ENCODE results near the gene AGBL4. TPM values are rescaled to one million over a fixed set of nuclear protein-coding genes. Genes with fewer than 3 reads are reported as not detected.

Gene AGBL4
- polyA plus RNA-seq, 1 donor (not counting 4 experiments of a cell fraction or from before 2014, with no cell fraction given): not detected

DNA sequence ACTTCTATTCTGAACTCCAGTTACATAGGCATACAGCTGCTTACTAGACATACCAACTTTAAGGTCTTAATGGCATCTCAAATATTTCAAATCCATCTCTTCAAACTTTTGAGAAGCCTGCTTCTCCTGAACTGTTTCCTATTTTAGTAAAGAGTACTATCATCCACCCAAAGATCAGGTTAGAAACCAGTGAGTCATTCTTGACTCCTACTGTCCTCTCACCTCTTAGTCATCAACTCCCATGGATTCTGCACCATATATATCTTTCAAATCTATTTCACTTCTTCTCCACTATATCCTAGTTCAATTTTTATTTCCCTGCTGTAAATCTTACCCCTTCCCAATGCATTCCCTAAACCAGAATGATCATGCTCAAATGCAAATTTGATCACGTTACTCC, 1228.9 kb downstream of the AGBL4 start:
- dilution Hi-C loops (cut with MboI; ENCODE audit: extremely low pct_ligation_motif_present, low sequenced_read_pairs): no loop called here

DNA sequence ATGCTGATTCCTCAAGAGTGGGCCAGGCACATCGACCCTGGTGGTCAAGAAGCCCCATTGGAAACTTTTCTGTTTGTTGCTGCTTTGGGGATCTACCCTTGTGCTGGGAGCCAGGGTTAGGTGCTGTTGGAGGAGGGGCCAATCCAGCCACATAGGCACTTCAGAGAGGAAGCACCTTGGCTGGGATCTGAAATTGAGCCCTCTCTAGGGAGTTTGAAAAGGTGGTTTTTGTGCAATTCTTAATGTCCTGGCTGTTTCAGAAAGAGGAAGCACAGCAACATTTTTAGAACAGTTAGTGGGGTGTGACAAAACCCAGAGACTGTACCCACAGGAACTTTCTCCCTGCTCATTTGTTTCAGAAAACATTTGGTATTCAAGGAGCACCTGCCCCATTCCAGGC, 1229.9 kb downstream of the AGBL4 start:
- no peak overlapping the region for H3K4me2 ChIP-seq (ENCODE audit: control insufficient read depth, extremely low read depth, insufficient read depth, low read depth, low read length)
- no peaks in the 10 kb centered on the region for H4K20me1 ChIP-seq (ENCODE audit: control insufficient read depth, extremely low read depth, insufficient read depth, low read length)
- H3K4me1 ChIP-seq (ENCODE audit: control insufficient read depth, extremely low read depth, insufficient read depth, low read length): peaks cover 2% of the 10 kb centered on the region
- no peaks in the 10 kb centered on the region for H3K36me3 ChIP-seq (ENCODE audit: control insufficient read depth in 2 of 2, extremely low read depth in 1 of 2, insufficient read depth in 2 of 2, low read length in 2 of 2)
- H3K9ac ChIP-seq (ENCODE audit: control insufficient read depth, extremely low read depth, insufficient read depth, low read length): no peak overlapping the region
- no peaks in the 10 kb centered on the region for H3K9me3 ChIP-seq (ENCODE audit: control insufficient read depth, low read depth, low read length)
- H3K27ac ChIP-seq (ENCODE audit: control insufficient read depth, insufficient read depth, low read length): no peak overlapping the region
- no peaks in the 10 kb centered on the region for H3K79me2 ChIP-seq (ENCODE audit: control insufficient read depth, insufficient read depth, low read length)
- FAIRE-seq (no peak), DNase-seq (ENCODE audit: low read depth, low spot score) (no peak)
- no peaks in the 10 kb centered on the region for H3K27me3 ChIP-seq (ENCODE audit: control insufficient read depth, extremely low read depth, insufficient read depth, low read length)
- dilution Hi-C loops (cut with MboI; ENCODE audit: extremely low pct_ligation_motif_present, low sequenced_read_pairs): no loop called here
- no peak overlapping the region for H3K4me3 ChIP-seq (ENCODE audit: control insufficient read depth in 2 of 3, extremely low read depth in 1 of 3, insufficient read depth in 2 of 3, low read depth in 1 of 3, low read length in 3 of 3)
- no peak overlapping the region for H2AFZ ChIP-seq (ENCODE audit: control insufficient read depth, low read length)
- no peaks in the 10 kb centered on the region for H3K9me1 ChIP-seq (ENCODE audit: control insufficient read depth, extremely low read depth, insufficient read depth, low read length)
- TF ChIP-seq, protein P1, sequence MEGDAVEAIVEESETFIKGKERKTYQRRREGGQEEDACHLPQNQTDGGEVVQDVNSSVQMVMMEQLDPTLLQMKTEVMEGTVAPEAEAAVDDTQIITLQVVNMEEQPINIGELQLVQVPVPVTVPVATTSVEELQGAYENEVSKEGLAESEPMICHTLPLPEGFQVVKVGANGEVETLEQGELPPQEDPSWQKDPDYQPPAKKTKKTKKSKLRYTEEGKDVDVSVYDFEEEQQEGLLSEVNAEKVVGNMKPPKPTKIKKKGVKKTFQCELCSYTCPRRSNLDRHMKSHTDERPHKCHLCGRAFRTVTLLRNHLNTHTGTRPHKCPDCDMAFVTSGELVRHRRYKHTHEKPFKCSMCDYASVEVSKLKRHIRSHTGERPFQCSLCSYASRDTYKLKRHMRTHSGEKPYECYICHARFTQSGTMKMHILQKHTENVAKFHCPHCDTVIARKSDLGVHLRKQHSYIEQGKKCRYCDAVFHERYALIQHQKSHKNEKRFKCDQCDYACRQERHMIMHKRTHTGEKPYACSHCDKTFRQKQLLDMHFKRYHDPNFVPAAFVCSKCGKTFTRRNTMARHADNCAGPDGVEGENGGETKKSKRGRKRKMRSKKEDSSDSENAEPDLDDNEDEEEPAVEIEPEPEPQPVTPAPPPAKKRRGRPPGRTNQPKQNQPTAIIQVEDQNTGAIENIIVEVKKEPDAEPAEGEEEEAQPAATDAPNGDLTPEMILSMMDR (optimal IDR thresholded peaks at IDR 0.05 in 1 of 3, IDR thresholded peaks at IDR 0.05 in 1 of 3, conservative IDR thresholded peaks at IDR 0.05 in 1 of 3; ENCODE audit: extremely low read depth in 1 of 3, insufficient read depth in 2 of 3, low read length in 3 of 3): no peak
- TF ChIP-seq EZH2 (IDR thresholded peaks at IDR 0.05; ENCODE audit: low read length): no peak

More for the DNA sequence above, 1228.9 kb downstream of the AGBL4 start:
- Histone ChIP-seq H3K4me3 (ENCODE audit: control insufficient read depth in 2 of 3, extremely low read depth in 1 of 3, insufficient read depth in 2 of 3, low read depth in 1 of 3, low read length in 3 of 3) (no peak overlapping the region), H3K27ac (ENCODE audit: control insufficient read depth, insufficient read depth, low read length) (no peak overlapping the region), H3K9me3 (ENCODE audit: control insufficient read depth, low read depth, low read length) (no peaks in the 10 kb centered on the region), H3K9ac (ENCODE audit: control insufficient read depth, extremely low read depth, insufficient read depth, low read length) (no peak overlapping the region), H2AFZ (ENCODE audit: control insufficient read depth, low read length) (no peak overlapping the region), H4K20me1 (ENCODE audit: control insufficient read depth, extremely low read depth, insufficient read depth, low read length) (no peaks in the 10 kb centered on the region), H3K27me3 (ENCODE audit: control insufficient read depth, extremely low read depth, insufficient read depth, low read length) (no peaks in the 10 kb centered on the region), H3K4me1 (ENCODE audit: control insufficient read depth, extremely low read depth, insufficient read depth, low read length) (peaks cover 2% of the 10 kb centered on the region), H3K9me1 (ENCODE audit: control insufficient read depth, extremely low read depth, insufficient read depth, low read length) (no peaks in the 10 kb centered on the region), H3K4me2 (ENCODE audit: control insufficient read depth, extremely low read depth, insufficient read depth, low read depth, low read length) (no peak overlapping the region), H3K79me2 (ENCODE audit: control insufficient read depth, insufficient read depth, low read length) (no peaks in the 10 kb centered on the region), H3K36me3 (ENCODE audit: control insufficient read depth in 2 of 2, extremely low read depth in 1 of 2, insufficient read depth in 2 of 2, low read length in 2 of 2) (no peaks in the 10 kb centered on the region)
- DNase-seq (ENCODE audit: low read depth, low spot score): no peak
- FAIRE-seq: no peak
- no peak for TF ChIP-seq EZH2 (IDR thresholded peaks at IDR 0.05; ENCODE audit: low read length)
- TF ChIP-seq, protein P1 (optimal IDR thresholded peaks at IDR 0.05 in 1 of 3, IDR thresholded peaks at IDR 0.05 in 1 of 3, conservative IDR thresholded peaks at IDR 0.05 in 1 of 3; ENCODE audit: extremely low read depth in 1 of 3, insufficient read depth in 2 of 3, low read length in 3 of 3): no peak

All from keratinocyte (primary cell).